HepG2 (cell line): Measurements from ENCODE around the gene TP53I3. TPM values are rescaled to one million over a fixed set of nuclear protein-coding genes. Genes with fewer than 3 reads are reported as not detected.

Experiments used
- ADNP ChIP-seq: sonication (generic); formaldehyde crosslinking; IDR thresholded peaks from 2 replicates; pipeline ENCODE4 v1.4.0; 2020; ENCODE audit warnings: missing genetic modification reagents
- FOXA3 ChIP-seq: IDR thresholded peaks from 2 replicates; pipeline ENCODE4 v1.6.1; 2016; ENCODE audit warnings: missing genetic modification reagents, missing compliant biosample characterization
- FOXM1 ChIP-seq: sonication (generic); formaldehyde crosslinking; IDR thresholded peaks from 2 replicates; pipeline ENCODE4 v1.5.0; 2020; ENCODE audit warnings: missing genetic modification reagents
- HOXA9 ChIP-seq: sonication (generic); formaldehyde crosslinking; IDR thresholded peaks from 2 replicates; pipeline ENCODE4 v1.8.1; 2022; ENCODE audit warnings: missing genetic modification reagents, mild to moderate bottlenecking, moderate library complexity, borderline replicate concordance
- HOXD1 ChIP-seq: sonication (generic); formaldehyde crosslinking; IDR thresholded peaks from 2 replicates; pipeline ENCODE4 v1.5.0; 2020; ENCODE audit warnings: missing genetic modification reagents
- MLX ChIP-seq: IDR thresholded peaks from 2 replicates; pipeline ENCODE4 v1.6.1; 2016
- MYPOP ChIP-seq: sonication (generic); formaldehyde crosslinking; IDR thresholded peaks from 2 replicates; pipeline ENCODE4 v1.8.1; 2023; ENCODE audit warnings: mild to moderate bottlenecking, moderate library complexity, missing genetic modification reagents
- PBX2 ChIP-seq: IDR thresholded peaks from 2 replicates; pipeline ENCODE4 v1.6.1; 2016; ENCODE audit warnings: control low read depth
- PPARG ChIP-seq: conservative IDR thresholded peaks from 2 replicates; pipeline ENCODE4 v1.6.1; 2016; ENCODE audit warnings: missing biosample characterization, missing genetic modification reagents
- PRPF4 ChIP-seq: fragments of 200-400 bp; formaldehyde crosslinking; IDR thresholded peaks from 2 replicates; pipeline ENCODE4 v1.6.1; 2016; ENCODE audit warnings: low read length, low read depth; ENCODE audit not compliant: poor library complexity, severe bottlenecking
- RFX3 ChIP-seq: IDR thresholded peaks from 2 replicates; pipeline ENCODE4 v1.6.1; 2016; ENCODE audit warnings: missing biosample characterization, missing genetic modification reagents
- TBL1XR1 ChIP-seq: fragments of 150-350 bp; IDR thresholded peaks from 2 replicates; pipeline ENCODE4 v1.6.1; 2014; ENCODE audit warnings: borderline replicate concordance, low read length; ENCODE audit not compliant: partially characterized antibody
- ZBTB49 ChIP-seq: sonication (generic); formaldehyde crosslinking; IDR thresholded peaks from 2 replicates; pipeline ENCODE4 v1.4.0; 2020; ENCODE audit warnings: missing genetic modification reagents, borderline replicate concordance
- ZNF251 ChIP-seq: sonication (generic); formaldehyde crosslinking; IDR thresholded peaks from 2 replicates; pipeline ENCODE4 v1.9.0; 2021; ENCODE audit warnings: mild to moderate bottlenecking, missing genetic modification reagents
- ZNF512 ChIP-seq: sonication (generic); formaldehyde crosslinking; IDR thresholded peaks from 2 replicates; pipeline ENCODE4 v1.4.0; 2020; ENCODE audit warnings: mild to moderate bottlenecking, missing genetic modification reagents
- ZNF569 ChIP-seq: sonication (generic); formaldehyde crosslinking; IDR thresholded peaks from 2 replicates; pipeline ENCODE4 v1.5.0; 2020; ENCODE audit warnings: mild to moderate bottlenecking, missing genetic modification reagents, moderate library complexity, borderline replicate concordance
- ZNF597 ChIP-seq: sonication (generic); formaldehyde crosslinking; IDR thresholded peaks from 2 replicates; pipeline ENCODE4 v1.5.0; 2020; ENCODE audit warnings: missing genetic modification reagents
- ZNF629 ChIP-seq: sonication (generic); formaldehyde crosslinking; conservative IDR thresholded peaks from 2 replicates; pipeline ENCODE4 v1.5.0; 2020; ENCODE audit warnings: missing genetic modification reagents
- ZNF747 ChIP-seq: sonication (generic); formaldehyde crosslinking; IDR thresholded peaks from 2 replicates; pipeline ENCODE4 v1.8.1; 2023; ENCODE audit warnings: missing genetic modification reagents, mild to moderate bottlenecking, borderline replicate concordance
- ZNF749 ChIP-seq: sonication (generic); formaldehyde crosslinking; IDR thresholded peaks from 2 replicates; pipeline ENCODE4 v1.8.0; 2022; ENCODE audit warnings: mild to moderate bottlenecking, missing genetic modification reagents, moderate library complexity, borderline replicate concordance
- polyA plus RNA-seq, 8 experiments: library from polyadenylated mRNA; depleted of rRNA in 3 of 8; stranded (reverse) in 7 of 8; unstranded in 1 of 8; fragments of >200 nt; fragmentation: Illumina TruSeq in 4 of 8; extraction: Trizol in 4 of 8; gene quantifications; 2 replicates each; pipeline versions ENCODE4 v1.2.1 to v1.2.3, GENCODE V29; 2011 to 2016; ENCODE audit warnings: low read depth in 4 of 8, missing spikeins in 1 of 8, mixed read lengths in 1 of 8; ENCODE audit not compliant: insufficient read depth in 1 of 8
- total RNA-seq, 5 experiments: library from RNA; depleted of rRNA; stranded (reverse); fragments of >200 nt; fragmentation: Illumina TruSeq; extraction: Trizol; gene quantifications; 2 replicates each; pipeline ENCODE4 v1.2.3, GENCODE V29; 2016; ENCODE audit warnings: low read depth in 1 of 5

TP53I3 gene
- total and polyA plus RNA-seq, 2 of the 13 experiments (the other 11 are each of a cell fraction or from before 2014, with no cell fraction given), result 25.0 to 44.1 TPM

GRCh38 chr2:24083567-24084385 is 858 bp downstream of the TP53I3 start (continued):
- no peak for TF ChIP-seq ZNF749
- no peak for TF ChIP-seq ZBTB49 (CRISPR knock-in tag)
- TF ChIP-seq ZNF629 (CRISPR knock-in tag), result peak; percentile 33; the same call in 1 of the 2 replicates
- no peak for TF ChIP-seq ADNP (CRISPR knock-in tag)
- TF ChIP-seq ZNF512 (CRISPR knock-in tag), result no peak; the same call in 1 of the 2 replicates
- TF ChIP-seq MLX (CRISPR knock-in tag), result peak; percentile 56; the same call in 1 of the 2 replicates
- no peak for TF ChIP-seq ZNF747 (CRISPR knock-in tag)
- peak; percentile 68; the same call in 1 of the 2 replicates for TF ChIP-seq MYPOP (CRISPR knock-in tag)
- TF ChIP-seq PPARG (CRISPR knock-in tag), result peak; percentile 14; the same call in 1 of the 2 replicates
- TF ChIP-seq HOXA9 (CRISPR knock-in tag), result peak; percentile 91; the same call in 1 of the 2 replicates
- TF ChIP-seq ZNF251 (CRISPR knock-in tag), result peak; percentile 15; the same call in 1 of the 2 replicates
- no peak for TF ChIP-seq PRPF4
- no peak for TF ChIP-seq FOXM1 (CRISPR knock-in tag)
- no peak for TF ChIP-seq TBL1XR1
- no peak; the same call in 1 of the 2 replicates for TF ChIP-seq FOXA3 (CRISPR knock-in tag)
- peak; percentile 31; the same call in 1 of the 2 replicates for TF ChIP-seq ZNF569
- no peak for TF ChIP-seq ZNF597 (CRISPR knock-in tag)
- TF ChIP-seq RFX3, result no peak
- TF ChIP-seq HOXD1, result no peak
- TF ChIP-seq PBX2, result no peak
